ENCODE data around the gene EXOC6. TPM values are rescaled to one million over a fixed set of nuclear protein-coding genes. Genes with fewer than 3 reads are reported as not detected.

The EXOC6 gene
- polyA plus RNA-seq = 26.3 and 26.7 TPM in 2 replicates
- polyA minus RNA-seq = 59.6 and 69.1 TPM in 2 replicates

GRCh38 chr10:92848441-92849233 lies at the start of gene EXOC6:
Gene EXOC6 (plus strand): TSS chr10:92848520. CDS start chr10:92848534, 14 bp downstream.
- H3K36me3 ChIP-seq (ENCODE audit: insufficient read depth, low read length) = no peaks in the 10 kb centered on the region
- TF ChIP-seq EP300 (conservative IDR thresholded peaks at IDR 0.05; ENCODE audit: poor library complexity, severe bottlenecking) = peak; percentile 36
- TF ChIP-seq, protein P1, sequence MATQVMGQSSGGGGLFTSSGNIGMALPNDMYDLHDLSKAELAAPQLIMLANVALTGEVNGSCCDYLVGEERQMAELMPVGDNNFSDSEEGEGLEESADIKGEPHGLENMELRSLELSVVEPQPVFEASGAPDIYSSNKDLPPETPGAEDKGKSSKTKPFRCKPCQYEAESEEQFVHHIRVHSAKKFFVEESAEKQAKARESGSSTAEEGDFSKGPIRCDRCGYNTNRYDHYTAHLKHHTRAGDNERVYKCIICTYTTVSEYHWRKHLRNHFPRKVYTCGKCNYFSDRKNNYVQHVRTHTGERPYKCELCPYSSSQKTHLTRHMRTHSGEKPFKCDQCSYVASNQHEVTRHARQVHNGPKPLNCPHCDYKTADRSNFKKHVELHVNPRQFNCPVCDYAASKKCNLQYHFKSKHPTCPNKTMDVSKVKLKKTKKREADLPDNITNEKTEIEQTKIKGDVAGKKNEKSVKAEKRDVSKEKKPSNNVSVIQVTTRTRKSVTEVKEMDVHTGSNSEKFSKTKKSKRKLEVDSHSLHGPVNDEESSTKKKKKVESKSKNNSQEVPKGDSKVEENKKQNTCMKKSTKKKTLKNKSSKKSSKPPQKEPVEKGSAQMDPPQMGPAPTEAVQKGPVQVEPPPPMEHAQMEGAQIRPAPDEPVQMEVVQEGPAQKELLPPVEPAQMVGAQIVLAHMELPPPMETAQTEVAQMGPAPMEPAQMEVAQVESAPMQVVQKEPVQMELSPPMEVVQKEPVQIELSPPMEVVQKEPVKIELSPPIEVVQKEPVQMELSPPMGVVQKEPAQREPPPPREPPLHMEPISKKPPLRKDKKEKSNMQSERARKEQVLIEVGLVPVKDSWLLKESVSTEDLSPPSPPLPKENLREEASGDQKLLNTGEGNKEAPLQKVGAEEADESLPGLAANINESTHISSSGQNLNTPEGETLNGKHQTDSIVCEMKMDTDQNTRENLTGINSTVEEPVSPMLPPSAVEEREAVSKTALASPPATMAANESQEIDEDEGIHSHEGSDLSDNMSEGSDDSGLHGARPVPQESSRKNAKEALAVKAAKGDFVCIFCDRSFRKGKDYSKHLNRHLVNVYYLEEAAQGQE (IDR thresholded peaks at IDR 0.05; ENCODE audit: borderline replicate concordance) = peak; percentile 87
- TF ChIP-seq TAF1 (IDR thresholded peaks at IDR 0.05; ENCODE audit: low read depth) = peak; percentile 81
- TF ChIP-seq MXI1 (conservative IDR thresholded peaks at IDR 0.05; ENCODE audit: poor library complexity, severe bottlenecking) = peak; percentile 91
- TF ChIP-seq POLR2AphosphoS5 (IDR thresholded peaks at IDR 0.05) = peak; percentile 83
- TF ChIP-seq, protein P2, sequence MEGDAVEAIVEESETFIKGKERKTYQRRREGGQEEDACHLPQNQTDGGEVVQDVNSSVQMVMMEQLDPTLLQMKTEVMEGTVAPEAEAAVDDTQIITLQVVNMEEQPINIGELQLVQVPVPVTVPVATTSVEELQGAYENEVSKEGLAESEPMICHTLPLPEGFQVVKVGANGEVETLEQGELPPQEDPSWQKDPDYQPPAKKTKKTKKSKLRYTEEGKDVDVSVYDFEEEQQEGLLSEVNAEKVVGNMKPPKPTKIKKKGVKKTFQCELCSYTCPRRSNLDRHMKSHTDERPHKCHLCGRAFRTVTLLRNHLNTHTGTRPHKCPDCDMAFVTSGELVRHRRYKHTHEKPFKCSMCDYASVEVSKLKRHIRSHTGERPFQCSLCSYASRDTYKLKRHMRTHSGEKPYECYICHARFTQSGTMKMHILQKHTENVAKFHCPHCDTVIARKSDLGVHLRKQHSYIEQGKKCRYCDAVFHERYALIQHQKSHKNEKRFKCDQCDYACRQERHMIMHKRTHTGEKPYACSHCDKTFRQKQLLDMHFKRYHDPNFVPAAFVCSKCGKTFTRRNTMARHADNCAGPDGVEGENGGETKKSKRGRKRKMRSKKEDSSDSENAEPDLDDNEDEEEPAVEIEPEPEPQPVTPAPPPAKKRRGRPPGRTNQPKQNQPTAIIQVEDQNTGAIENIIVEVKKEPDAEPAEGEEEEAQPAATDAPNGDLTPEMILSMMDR (IDR thresholded peaks at IDR 0.05; ENCODE audit: poor library complexity, severe bottlenecking) = peak; percentile 48
- TF ChIP-seq SMC3 (conservative IDR thresholded peaks at IDR 0.05; ENCODE audit: poor library complexity) = peak; percentile 26
- TF ChIP-seq EZH2 (IDR thresholded peaks at IDR 0.05; ENCODE audit: borderline replicate concordance, insufficient read depth, low read length, poor library complexity, severe bottlenecking) = no peak
- peak; percentile 14 for TF ChIP-seq RAD21 (conservative IDR thresholded peaks at IDR 0.05)
- H2AFZ ChIP-seq (ENCODE audit: low read depth, low read length) = peak within 1 kb of the TSS; percentile 97
- H3K4me3 ChIP-seq (ENCODE audit: low read length) = peak within 1 kb of the TSS; percentile 97
- H3K9me2 ChIP-seq (ENCODE audit: insufficient read depth, low read length) = no peaks in the 10 kb centered on the region
- H3K27ac ChIP-seq (ENCODE audit: low read length) = peak within 1 kb of the TSS; percentile 72
- peaks cover 26% of the 10 kb centered on the region for H3K79me2 ChIP-seq (replicated peaks; ENCODE audit: insufficient read depth, low read length)
- no peaks in the 10 kb centered on the region for H3K27me3 ChIP-seq (ENCODE audit: insufficient read depth, low read depth, low read length)
- peak within 1 kb of the TSS; percentile 85 for H3K9ac ChIP-seq (ENCODE audit: low read length)
- H3K9me3 ChIP-seq (ENCODE audit: low read length) = no peaks in the 10 kb centered on the region
- H3F3A ChIP-seq (ENCODE audit: insufficient read depth, low read length, poor library complexity, severe bottlenecking) = no peaks in the 10 kb centered on the region
- peak within 1 kb of the TSS; percentile 93 for H3K4me2 ChIP-seq (ENCODE audit: low read length)
- no peaks in the 10 kb centered on the region for H4K20me1 ChIP-seq (ENCODE audit: insufficient read depth)

GRCh38 chr10:92799568-92799967 lies 48.8 kb upstream of the EXOC6 start:
- Histone ChIP-seq H3K9me2 (ENCODE audit: insufficient read depth, low read length) (no peaks in the 10 kb centered on the region), H4K20me1 (ENCODE audit: insufficient read depth) (no peaks in the 10 kb centered on the region), H3K4me3 (ENCODE audit: low read length) (no peak overlapping the region), H3F3A (ENCODE audit: insufficient read depth, low read length, poor library complexity, severe bottlenecking) (no peaks in the 10 kb centered on the region), H2AFZ (ENCODE audit: low read depth, low read length) (no peak overlapping the region), H3K27ac (ENCODE audit: low read length) (no peak overlapping the region), H3K27me3 (ENCODE audit: insufficient read depth, low read depth, low read length) (no peaks in the 10 kb centered on the region), H3K4me2 (ENCODE audit: low read length) (no peak overlapping the region), H3K36me3 (ENCODE audit: insufficient read depth, low read length) (no peaks in the 10 kb centered on the region), H3K79me2 (replicated peaks; ENCODE audit: insufficient read depth, low read length) (no peaks in the 10 kb centered on the region), H3K9me3 (ENCODE audit: low read length) (no peaks in the 10 kb centered on the region), H3K9ac (ENCODE audit: low read length) (no peak overlapping the region)
- TF ChIP-seq RAD21 (conservative IDR thresholded peaks at IDR 0.05) (no peak), TAF1 (IDR thresholded peaks at IDR 0.05; ENCODE audit: low read depth) (no peak), EZH2 (IDR thresholded peaks at IDR 0.05; ENCODE audit: borderline replicate concordance, insufficient read depth, low read length, poor library complexity, severe bottlenecking) (no peak), SMC3 (conservative IDR thresholded peaks at IDR 0.05; ENCODE audit: poor library complexity) (no peak), POLR2AphosphoS5 (IDR thresholded peaks at IDR 0.05) (no peak), MXI1 (conservative IDR thresholded peaks at IDR 0.05; ENCODE audit: poor library complexity, severe bottlenecking) (no peak), EP300 (conservative IDR thresholded peaks at IDR 0.05; ENCODE audit: poor library complexity, severe bottlenecking) (no peak)
- TF ChIP-seq, protein P2 (IDR thresholded peaks at IDR 0.05; ENCODE audit: poor library complexity, severe bottlenecking) = no peak
- TF ChIP-seq, protein P1 (IDR thresholded peaks at IDR 0.05; ENCODE audit: borderline replicate concordance) = no peak

All from neural cell (in vitro differentiated cells).